GM12878 (cell line): ENCODE results near the gene DLG1.

ENCODE experiments used
- ETV6 ChIP-seq, 2 experiments: fragments of 450-650 bp in 1 of 2; IDR thresholded peaks in 1 of 2; conservative IDR thresholded peaks in 1 of 2; 2 replicates each; pipeline ENCODE4 v1.6.1; 2014; ENCODE audit warnings: antibody characterized with exemption in 1 of 2, borderline replicate concordance in 1 of 2, low read depth in 1 of 2, mild to moderate bottlenecking in 1 of 2, moderate library complexity in 1 of 2
- PBX3 ChIP-seq: IDR thresholded peaks from 2 replicates; pipeline ENCODE4 v1.6.1; 2011; ENCODE audit warnings: mild to moderate bottlenecking, low read depth, low read length, moderate library complexity; ENCODE audit not compliant: insufficient replicate concordance

GRCh38 chr3:197283045-197283444, 15.4 kb downstream of the DLG1 start:
- no peak for TF ChIP-seq PBX3
- no peak for TF ChIP-seq ETV6 (conservative IDR thresholded peaks at IDR 0.05 in 1 of 2, IDR thresholded peaks at IDR 0.05 in 1 of 2; ENCODE audit: borderline replicate concordance in 1 of 2, low read depth in 1 of 2)
